GM21737 (cell line): ENCODE data around the gene RBX1.
"Not testable (repeated sequence)": the region's sequence is repeated elsewhere in the genome, so short reads cannot be mapped to it uniquely, and the experiment has no call there.

Experiments used
- ATAC-seq: cut with Tn5 transposase; IDR thresholded peaks from one replicate; pipeline ENCODE4 v1.9.1; 2021; ENCODE audit warnings: mild to moderate bottlenecking, moderate library complexity; ENCODE audit not compliant: unreplicated experiment

The RBX1 gene

DNA sequence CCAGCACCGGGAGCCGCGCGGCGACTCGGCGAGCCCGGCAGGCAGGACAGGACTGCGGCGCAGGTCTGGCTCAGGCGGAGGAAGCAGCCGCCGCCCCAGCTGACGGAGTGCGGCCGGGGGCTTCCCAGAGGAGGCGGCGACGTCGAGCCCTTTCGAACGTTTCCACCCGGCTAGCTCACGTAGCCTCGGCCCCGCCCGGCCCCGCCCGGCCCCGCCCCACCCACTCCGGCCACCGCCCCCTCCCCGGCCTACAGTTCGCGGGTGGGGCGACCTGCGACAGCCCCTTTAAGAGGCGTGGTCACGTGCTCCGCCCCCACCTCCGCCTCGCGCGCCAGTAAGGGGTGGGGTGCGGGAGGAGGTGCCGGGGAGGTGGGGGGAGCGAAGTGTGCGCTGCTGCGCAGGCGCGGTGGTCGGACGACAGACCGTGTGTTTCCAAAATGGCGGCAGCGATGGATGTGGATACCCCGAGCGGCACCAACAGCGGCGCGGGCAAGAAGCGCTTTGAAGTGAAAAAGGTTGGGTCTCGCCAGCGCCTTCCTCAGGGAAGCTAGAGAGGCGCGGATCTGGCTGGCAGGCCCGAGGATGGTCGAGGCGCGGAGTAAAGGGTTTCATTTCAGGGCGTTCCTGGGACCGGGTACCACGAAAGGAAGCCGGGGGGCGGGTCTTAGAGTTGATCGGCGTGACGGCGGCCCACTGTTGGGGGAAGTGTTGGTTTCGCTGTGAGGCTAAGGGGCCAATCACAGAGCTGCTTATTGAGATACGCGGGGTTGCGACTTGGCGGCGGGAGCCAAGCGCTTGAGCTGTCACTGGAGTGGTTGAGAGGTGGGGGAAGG is at the start of gene RBX1:
RBX1 (plus strand) TSS at position 417 of the 833 bp plus-strand sequence; CDS start at position 438, 21 bp downstream.
- peak; percentile 73 for ATAC-seq

DNA sequence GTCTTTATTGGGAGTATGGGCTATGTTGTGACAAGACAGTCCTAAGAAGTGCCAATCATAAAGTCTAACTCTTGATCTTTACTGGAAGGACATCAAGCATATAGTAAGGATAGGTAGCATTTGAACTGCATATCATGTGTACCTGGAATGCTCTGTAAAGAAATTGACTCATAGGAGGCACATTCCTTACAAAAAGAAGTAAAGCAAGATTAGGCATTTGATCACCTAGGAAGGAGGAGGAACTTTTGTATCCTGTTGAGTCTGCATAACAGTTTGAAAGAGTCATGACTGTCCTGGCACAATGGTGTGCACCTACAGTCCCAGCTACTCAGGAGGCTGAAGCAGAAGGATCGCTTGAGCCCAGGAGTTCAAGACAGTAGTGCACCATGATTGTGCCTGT is 47.1 kb upstream of the RBX1 start:
- no peak for ATAC-seq

DNA sequence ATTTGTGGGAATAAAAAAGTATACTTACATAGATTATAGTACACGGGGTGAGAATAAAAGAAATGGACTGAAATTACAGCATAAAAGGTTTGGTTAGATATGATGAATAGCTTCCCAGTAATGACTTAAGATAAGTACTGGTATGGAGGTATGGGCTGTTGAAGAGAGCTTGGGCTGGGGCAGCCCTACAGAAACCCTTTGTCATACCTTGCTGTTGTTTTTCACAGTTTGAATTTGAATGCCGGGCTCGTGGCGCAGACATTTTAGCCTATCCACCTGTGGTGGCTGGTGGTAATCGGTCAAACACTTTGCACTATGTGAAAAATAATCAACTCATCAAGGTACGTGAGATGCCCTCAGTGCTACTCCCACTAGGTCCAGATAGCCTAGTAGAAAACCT is 42.3 kb upstream of the RBX1 start:
- no peak for ATAC-seq

DNA sequence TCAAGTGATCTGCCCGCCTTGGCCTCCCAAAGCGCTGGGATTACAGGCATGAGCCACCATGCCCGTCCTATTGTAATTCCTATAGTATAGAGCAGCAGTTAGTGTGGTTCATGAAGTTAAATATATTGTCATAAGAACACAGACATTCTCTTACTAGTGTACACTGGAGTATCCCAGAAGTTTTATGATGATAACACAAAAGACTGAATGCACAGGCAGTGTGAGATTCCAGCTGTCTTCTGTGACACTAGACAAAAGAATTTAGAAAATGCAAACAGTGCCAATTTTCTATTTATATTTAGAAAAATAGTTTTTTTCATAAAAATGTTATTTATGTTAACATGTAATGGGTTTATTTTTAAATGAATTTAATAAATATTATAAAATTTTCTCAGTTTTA is 39.4 kb upstream of the RBX1 start:
- ATAC-seq = no peak

DNA sequence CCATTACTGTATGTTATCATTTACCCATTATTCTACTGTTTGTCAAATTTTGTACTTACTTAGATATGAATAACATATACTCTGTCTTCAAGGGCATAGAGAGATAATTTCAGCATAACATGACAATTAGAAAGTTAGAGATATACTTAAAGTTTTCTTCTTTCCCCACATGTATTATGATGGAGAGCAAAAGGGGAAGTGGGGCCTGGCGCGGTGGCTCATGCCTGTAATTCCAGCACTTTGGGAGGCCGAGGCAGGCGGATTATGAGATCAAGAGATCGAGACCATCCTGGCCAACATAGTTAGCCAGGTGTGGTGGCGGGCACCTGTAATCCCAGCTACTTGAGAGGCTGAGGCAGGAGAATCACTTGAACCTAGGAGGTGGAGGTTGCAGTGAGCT is 38.2 kb upstream of the RBX1 start:
- ATAC-seq = not testable (repeated sequence)

DNA sequence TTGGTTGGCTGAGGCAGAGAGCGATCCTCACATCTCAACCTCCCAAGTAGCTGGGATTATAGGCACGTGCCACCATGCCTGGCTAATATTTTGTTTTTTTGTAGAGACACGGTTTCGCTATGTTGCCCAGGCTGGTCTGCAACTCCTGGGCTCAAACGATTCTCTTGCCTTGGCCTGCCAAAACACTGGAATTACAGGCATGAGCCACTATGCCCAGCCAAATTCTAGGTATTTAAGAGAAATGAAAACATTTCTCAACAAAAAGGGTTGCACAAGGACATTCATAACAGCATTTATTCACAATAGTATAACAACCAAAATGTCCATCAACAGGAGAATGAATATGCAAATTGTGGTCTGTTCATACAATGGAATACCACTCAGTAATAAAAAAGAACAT is 31.7 kb upstream of the RBX1 start:
- no peak for ATAC-seq

DNA sequence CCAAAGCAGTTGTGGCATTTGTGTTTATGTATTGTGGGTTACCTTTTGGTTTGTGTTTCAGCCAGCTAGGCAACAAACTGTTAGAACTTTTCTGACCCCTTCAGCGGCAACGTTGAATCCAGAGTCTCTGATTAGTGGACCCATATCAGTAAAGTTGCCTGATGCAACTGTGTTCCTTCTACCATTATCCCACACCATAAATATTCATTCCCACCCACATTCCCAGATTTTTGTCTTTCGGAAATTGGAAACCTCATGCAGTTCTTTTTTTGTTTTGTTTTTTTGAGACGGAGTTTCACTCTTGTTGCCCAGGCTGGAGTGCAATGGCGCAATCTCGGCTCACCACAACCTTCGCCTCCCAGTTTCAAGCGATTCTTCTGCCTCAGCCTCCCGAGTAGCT is 30.7 kb upstream of the RBX1 start:
- no peak for ATAC-seq

DNA sequence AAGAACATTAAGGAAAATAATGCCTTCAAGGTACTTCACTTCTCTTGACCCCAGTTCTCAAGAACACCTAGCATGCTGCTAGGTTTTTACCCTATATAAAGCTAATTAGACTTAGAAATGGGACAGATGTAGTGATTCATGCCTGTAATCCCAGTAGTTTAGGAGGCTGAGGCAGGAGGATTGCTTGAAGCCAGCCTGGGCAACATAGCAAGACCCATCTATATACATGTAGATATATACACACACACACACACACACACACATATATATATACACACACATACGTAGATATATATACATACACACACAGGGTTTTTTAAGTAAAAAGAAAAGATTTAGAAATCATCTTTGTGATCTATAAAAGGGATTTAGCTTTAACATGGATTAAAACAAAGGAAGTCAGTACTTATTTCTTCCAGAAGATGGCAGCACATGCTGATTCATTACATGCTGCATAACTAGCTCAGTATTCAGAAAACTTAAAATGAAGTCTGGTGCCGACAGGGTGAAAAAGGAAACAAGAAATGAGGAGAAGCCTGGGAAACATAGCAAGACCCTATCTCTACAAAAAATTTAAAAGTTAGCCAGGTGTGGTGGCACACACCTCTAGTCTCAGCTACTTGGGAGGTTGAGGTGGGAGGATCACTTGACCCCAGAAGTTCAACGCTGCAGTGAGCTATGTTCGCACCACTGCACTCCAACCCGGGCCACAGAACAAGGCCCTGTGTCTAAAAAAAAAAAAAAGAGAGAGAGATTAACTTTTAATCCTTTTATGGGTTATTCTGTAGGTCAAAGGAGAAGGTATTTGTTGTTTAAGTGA is 28.5 kb upstream of the RBX1 start:
- ATAC-seq = no peak

DNA sequence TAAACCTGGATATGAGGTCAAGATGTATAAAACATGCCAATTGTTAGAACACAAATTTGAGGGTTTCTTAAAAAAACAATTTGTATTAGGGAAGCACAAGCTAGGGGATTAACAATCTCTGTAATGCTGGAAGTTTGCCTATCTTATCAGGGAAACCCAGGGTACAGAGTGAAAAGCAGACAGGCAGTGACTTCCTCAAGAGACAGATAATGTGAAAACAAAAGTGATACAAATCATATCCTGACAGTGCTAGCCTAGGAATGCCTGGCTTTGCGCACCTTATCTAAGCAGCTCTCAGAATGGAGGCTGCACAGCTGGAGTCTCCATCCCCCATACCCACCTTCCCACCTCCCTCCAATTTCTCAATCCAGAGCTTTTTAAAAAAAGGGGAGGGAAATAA is 22.5 kb upstream of the RBX1 start:
- ATAC-seq = no peak

DNA sequence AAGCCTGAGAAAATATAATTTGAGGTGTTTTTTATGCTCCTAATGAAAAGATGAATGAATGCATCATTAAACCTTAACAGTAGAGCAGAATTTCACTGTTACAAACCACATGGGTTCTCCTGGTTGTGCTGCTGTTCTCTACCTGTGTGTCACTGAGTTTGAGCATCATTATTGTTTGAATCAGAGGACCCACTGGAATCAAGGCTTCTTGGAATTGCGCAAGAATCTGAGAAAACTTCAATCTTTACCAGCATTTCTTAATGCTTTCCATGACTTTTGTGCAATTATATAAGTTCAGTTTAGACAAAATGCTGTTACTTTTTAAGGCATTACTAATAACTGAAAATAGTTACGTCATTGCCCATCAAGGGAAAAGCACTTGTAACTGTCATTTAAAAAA is 18.8 kb upstream of the RBX1 start:
- ATAC-seq = no peak

DNA sequence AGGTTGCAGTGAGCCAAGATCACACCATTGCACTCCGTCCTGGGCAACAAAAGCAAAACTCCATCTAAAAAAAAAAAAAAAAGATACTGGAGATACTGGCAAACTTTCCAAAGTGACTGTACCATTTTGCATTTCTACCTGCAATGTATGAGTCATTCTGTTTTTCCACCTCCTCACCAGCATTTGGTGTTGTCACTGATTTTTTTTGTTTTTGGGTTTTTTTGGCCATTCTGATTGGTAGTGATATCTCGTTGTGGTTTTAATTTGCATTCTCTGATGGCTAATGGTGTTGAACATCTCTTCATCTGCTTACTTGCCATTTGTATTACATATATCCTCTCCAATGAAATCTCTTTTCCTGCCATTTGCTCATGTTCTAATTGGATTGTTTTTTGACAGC is 12.0 kb upstream of the RBX1 start:
- no peak for ATAC-seq

DNA sequence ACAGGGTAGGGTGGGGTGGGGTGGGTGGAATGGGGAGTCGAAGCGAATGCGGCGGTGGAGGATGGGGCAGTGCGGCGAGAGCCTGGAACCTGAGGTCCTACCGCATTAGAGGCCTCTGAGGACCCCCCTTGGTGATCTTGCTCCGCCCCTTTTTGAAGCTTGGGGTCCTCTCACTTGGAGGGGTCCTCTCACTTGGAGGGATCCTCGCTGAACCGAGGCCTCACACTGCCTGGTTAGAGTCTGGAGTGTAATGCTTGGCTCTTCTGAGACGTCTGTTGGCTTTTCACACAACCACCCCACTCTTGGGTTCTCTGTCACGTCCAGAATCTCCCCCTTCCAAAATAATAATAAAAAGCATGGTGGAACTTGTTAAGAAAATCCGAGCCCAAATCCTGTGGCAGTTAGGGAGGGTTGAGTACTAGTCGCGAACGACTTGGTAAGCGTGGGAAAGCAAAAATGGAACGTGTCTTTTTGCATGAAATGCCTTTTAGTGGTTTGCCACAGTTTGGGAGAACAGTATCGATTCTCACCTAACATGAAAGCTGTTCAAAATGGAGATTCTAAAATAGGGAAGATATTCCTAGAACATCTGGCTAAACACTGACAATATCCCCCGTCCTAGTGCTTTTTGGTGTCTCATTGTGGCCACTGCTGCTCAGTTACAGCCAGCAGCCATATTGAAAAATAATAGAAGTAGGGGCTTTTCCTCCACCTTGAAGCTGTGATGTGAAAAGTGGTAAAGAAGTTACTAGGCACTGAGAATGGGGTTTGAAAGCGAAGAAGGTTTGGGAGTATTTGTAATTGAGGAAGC is 822 bp downstream of the RBX1 start:
- ATAC-seq = no peak

DNA sequence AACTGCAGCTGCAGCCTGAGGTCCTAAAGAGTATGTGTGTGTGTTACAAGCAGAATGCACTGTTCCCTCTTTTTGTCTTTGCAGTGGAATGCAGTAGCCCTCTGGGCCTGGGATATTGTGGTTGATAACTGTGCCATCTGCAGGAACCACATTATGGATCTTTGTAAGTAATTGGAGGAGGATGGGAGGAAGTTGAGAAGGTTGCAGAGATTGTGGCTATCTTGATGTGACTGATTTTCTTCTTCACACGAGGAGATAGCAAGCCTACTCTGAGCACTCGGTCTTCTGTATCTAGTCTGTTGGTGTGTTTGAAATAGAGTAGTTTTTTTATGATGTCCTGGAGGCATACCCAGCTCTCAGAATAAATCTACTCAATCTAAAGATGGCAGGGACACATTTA is 2.3 kb downstream of the RBX1 start:
- no peak for ATAC-seq

DNA sequence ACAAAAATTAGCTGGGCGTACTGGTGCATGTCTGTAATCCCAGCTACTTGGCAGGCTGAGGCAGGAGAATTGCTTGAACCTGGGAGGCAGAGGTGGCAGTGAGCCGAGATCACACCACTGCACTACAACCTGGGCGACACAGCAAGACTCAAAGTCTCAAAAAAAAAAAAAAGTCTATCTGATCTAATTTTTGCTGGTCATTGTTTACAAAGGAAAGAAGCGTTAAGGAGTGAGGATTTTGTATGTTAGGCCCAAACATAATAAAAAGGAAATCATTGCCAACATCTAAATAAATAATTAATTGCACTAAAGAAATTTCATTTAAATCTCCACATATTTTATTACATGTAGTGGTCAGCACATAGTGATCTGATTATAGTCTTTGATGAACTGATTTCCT is 2.9 kb downstream of the RBX1 start:
- ATAC-seq = no peak

DNA sequence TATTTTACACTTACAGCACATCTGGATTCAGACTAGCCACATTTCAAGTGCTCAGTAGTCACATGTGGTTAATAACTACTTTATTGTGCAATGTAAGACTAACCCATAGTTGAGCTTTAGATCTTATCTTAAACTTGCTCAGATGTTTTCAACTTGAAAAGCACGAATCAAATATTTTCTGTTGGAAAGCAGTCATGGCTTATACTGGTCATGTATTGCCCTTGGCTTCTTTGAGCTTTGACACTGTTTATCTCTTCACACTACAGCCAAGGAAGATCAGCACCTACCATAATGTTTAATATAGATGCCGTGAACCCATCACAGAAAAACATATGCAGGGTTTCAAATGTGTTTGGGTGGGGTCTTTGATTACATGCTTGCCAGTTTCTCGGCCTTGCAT is 4.4 kb downstream of the RBX1 start:
- ATAC-seq = no peak

DNA sequence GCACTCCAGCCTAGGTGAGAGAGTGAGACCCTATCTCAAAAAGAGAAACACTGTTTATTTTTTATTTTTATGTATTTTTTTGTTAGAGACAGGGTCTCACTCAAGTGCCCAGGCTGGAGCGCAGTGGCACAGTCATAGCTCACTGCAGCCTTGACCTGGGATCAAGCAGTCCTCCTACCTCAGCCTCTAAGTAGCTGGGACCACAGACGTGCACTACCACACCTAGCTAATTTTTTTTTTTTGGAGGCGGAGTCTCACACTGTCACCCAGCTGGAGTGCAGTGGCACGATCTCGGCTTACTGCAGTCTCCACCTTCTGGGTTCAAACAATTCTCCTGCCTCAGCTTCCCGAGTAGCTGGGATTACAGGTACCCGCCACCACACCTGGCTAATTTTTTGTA is 6.4 kb downstream of the RBX1 start:
- no peak for ATAC-seq

DNA sequence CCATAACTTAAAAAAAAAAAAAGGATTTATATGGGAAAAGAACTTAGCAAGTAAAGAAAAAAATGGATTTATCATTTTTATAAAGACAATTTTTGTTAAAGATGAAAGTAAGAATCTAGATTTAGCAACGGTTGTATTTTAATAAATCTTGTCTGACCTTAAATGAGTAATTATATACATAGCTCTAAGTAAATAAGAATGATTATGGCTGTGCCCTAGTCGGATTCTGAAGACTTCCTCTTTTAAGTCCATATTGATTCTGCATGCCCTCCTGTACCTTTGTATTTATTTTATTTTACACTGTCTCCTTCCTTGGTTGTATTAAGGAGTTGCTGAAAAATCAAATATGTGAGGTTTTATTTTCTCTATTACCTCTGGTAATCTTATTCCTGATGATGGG is 7.1 kb downstream of the RBX1 start:
- ATAC-seq = no peak

DNA sequence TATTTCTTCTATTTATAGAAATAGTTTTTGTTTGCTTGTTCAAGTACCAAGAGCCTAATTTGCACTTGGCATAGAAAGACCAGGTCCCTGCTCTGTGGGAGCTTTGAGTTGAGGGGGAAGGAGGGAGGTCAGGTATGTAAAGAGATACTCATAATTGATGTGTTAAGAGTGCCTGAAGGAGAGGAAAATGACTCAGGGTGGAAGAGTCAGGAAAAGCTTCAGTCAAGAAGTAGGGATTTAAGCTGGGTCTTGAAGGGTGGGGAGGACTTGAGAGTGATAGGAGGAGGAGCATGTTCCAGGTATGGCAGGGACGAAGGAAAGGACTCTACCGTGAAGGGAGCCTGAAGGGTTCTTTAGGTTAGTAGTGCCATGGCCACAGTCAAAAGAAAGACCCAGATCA is 9.0 kb downstream of the RBX1 start:
- ATAC-seq = no peak

DNA sequence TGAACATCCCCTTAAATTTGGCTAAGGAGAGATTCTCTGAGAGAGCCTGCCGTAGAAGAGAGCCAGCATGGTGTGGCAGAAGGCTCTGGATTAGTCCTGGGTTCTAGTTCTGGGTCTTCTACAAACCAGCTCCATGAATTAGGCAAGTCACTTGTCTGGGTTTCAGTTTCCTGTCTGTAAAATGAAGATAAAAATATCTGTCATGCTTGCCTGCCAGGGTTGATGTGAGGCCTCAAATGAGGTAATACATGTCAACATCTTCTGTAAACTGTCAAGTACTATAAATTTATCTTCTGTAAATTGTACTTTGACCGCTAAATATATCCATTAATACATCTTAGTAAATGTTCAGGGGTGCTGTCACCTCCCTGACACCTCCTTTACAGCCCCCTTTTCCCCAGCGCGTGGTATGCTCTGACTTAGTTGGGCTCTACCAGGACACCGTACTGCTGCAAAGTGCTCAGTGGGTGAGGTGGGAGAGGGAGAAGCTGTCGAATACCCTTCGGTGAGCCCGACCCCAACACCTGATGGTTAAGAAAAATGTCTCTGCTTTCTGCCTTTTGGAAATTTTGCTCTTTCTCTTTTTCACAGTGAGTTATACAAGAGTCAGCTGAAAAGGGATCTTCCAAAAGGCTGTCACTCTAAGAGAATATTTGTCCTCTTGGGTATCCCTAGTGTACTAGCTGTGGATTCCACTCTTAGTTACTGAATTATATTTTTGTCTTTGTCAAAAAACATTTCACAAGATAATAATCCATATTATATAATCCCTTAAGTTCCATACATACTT is 15.0 kb downstream of the RBX1 start:
- ATAC-seq = no peak

DNA sequence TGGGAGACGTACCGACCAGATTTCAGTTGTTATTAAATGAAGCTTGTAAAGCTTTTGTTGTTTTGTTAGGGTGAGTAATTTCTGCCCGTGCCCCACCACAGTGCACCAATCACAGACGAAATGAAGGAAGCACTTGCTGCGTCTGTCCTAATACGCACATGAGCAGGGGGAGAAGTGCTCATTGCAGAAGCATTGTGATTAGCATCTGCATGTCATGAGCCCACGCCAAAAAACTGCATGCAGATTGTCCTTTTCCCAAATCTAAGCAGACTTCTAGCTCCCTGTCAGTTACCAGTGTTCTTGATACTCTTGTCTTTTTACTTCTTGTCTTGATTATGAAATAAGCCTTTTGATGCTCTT is 15.5 kb downstream of the RBX1 start:
- ATAC-seq = no peak
